Prostate gland (tissue), 2 donors: ENCODE data around the gene EPB41L2. TPM values are rescaled to one million over a fixed set of nuclear protein-coding genes. Genes with fewer than 3 reads are reported as not detected.

Experiments used
- DNase-seq: peaks from one replicate; pipeline ENCODE4 v3.0.0-alpha.2; 2019; ENCODE audit warnings: low spot score
- H3K27ac ChIP-seq, 2 donors: fragments of 200-600 bp; sonication (generic); 2 replicates each; pipeline ENCODE4 v1.5.1; 2017 to 2019
- H3K27me3 ChIP-seq: fragments of 200-600 bp; sonication (generic); replicated peaks from 2 replicates; pipeline ENCODE4 v1.5.1; 2019; ENCODE audit not compliant: insufficient read depth
- H3K36me3 ChIP-seq, 2 donors: fragments of 200-600 bp; sonication (generic); 1 replicate in 1 of 2; 2 replicates in 1 of 2; pipeline versions ENCODE4 v1.5.1 to v1.8.1; 2017 to 2019
- H3K4me1 ChIP-seq: fragments of 200-600 bp; sonication (generic); replicated peaks from 2 replicates; pipeline ENCODE4 v1.5.1; 2019
- H3K4me3 ChIP-seq, 2 donors: fragments of 200-600 bp; sonication (generic); 2 replicates each; pipeline ENCODE4 v1.5.1; 2017 to 2019
- H3K9me3 ChIP-seq: fragments of 200-600 bp; sonication (generic); 2 replicates; pipeline ENCODE4 v1.5.1; 2017
- CTCF ChIP-seq, 4 experiments: fragments of 200-600 bp in 2 of 4; fragments of 450-650 bp in 2 of 4; sonication (generic) in 2 of 4; IDR thresholded peaks; 1 replicate in 3 of 4; 2 replicates in 1 of 4; pipeline ENCODE4 v1.5.1; 2016 to 2019; ENCODE audit warnings: antibody characterized with exemption in 4 of 4, mild to moderate bottlenecking in 2 of 4, moderate library complexity in 2 of 4
- POLR2A ChIP-seq: fragments of 450-650 bp; IDR thresholded peaks from one replicate; pipeline ENCODE4 v1.6.1; 2016; ENCODE audit warnings: antibody characterized with exemption, mild to moderate bottlenecking
- POLR2AphosphoS5 ChIP-seq: sonication (generic); formaldehyde crosslinking; IDR thresholded peaks from one replicate; pipeline ENCODE4 v1.6.1; 2017; ENCODE audit warnings: antibody characterized with exemption
- WGBS: methylation state at CpG from one replicate; pipeline ENCODE4 v1.1.5; 2018; 5-methylcytosine and 5-hydroxymethylcytosine counted together
- intact Hi-C: fragments of 100-400 bp; cut with DNase I; formaldehyde crosslinking; loops from one replicate; pipeline ENCODE4 v1.14.2; 2022
- total RNA-seq, 2 donors: library from RNA; depleted of rRNA; stranded (reverse); fragments of >200 nt; gene quantifications; one replicate each; pipeline ENCODE4 v1.1.0, GENCODE V29; 2016

Gene EPB41L2
- total RNA-seq, 2 donors from 2014 or later, result 11.9 to 105 TPM

- no peak for DNase-seq
- intact Hi-C loops, result no loop called here
- Histone ChIP-seq H3K27me3 (no peaks in the 10 kb centered on the region), H3K4me3 (no peak overlapping the region), H3K27ac (no peak overlapping the region), H3K4me1 (no peaks in the 10 kb centered on the region), H3K36me3 (no peaks in the 10 kb centered on the region), H3K9me3 (no peaks in the 10 kb centered on the region)
- TF ChIP-seq CTCF (IDR thresholded peaks at IDR 0.05) (no peak), POLR2A (no peak), POLR2AphosphoS5 (no peak)
- 80% methylated on average over 2 of the region's 2 CpGs for WGBS
Measured at GRCh38 chr6:131045139-131045538, 17.9 kb downstream of the EPB41L2 start.

- WGBS, result 77% methylated on average over 4 of the region's 4 CpGs
- H3K27ac ChIP-seq, result no peak overlapping the region
- H3K9me3 ChIP-seq, result no peaks in the 10 kb centered on the region
- no peaks in the 10 kb centered on the region for H3K4me1 ChIP-seq
- no peaks in the 10 kb centered on the region for H3K27me3 ChIP-seq
- H3K36me3 ChIP-seq, result no peaks in the 10 kb centered on the region
- no peak for DNase-seq
- TF ChIP-seq CTCF (IDR thresholded peaks at IDR 0.05) (no peak), POLR2AphosphoS5 (no peak), POLR2A (no peak)
- H3K4me3 ChIP-seq, result no peak overlapping the region
- intact Hi-C loops, result no loop called here
Measured at GRCh38 chr6:131043902-131044447, 19.1 kb downstream of the EPB41L2 start.

GRCh38 chr6:131042664-131043063 lies 20.4 kb downstream of the EPB41L2 start:
- TF ChIP-seq CTCF (IDR thresholded peaks at IDR 0.05) (no peak), POLR2A (no peak), POLR2AphosphoS5 (no peak)
- 71% methylated on average over 2 of the region's 2 CpGs for WGBS
- Histone ChIP-seq H3K36me3 (no peaks in the 10 kb centered on the region), H3K27ac (no peak overlapping the region), H3K4me1 (no peaks in the 10 kb centered on the region), H3K9me3 (no peaks in the 10 kb centered on the region), H3K27me3 (no peaks in the 10 kb centered on the region), H3K4me3 (no peak overlapping the region)
- DNase-seq, result no peak
- intact Hi-C loops, result no loop called here

- no peaks in the 10 kb centered on the region for H3K4me1 ChIP-seq
- no peaks in the 10 kb centered on the region for H3K9me3 ChIP-seq
- TF ChIP-seq POLR2AphosphoS5, result no peak
- no peak for TF ChIP-seq POLR2A
- no peak for TF ChIP-seq CTCF (IDR thresholded peaks at IDR 0.05)
- 93% methylated on average over 2 of the region's 2 CpGs for WGBS
- no peak for DNase-seq
- H3K36me3 ChIP-seq, result no peaks in the 10 kb centered on the region
- no peak overlapping the region for H3K27ac ChIP-seq
- H3K4me3 ChIP-seq, result no peak overlapping the region
- intact Hi-C loops, result no loop called here
- no peaks in the 10 kb centered on the region for H3K27me3 ChIP-seq
Measured at GRCh38 chr6:131041814-131042213, 21.2 kb downstream of the EPB41L2 start.

- Histone ChIP-seq H3K36me3 (no peaks in the 10 kb centered on the region), H3K4me3 (no peak overlapping the region), H3K4me1 (no peaks in the 10 kb centered on the region), H3K27ac (no peak overlapping the region), H3K9me3 (no peaks in the 10 kb centered on the region), H3K27me3 (no peaks in the 10 kb centered on the region)
- no peak for TF ChIP-seq POLR2AphosphoS5
- TF ChIP-seq CTCF (IDR thresholded peaks at IDR 0.05), result no peak
- no peak for TF ChIP-seq POLR2A
- intact Hi-C loops, result no loop called here
- DNase-seq, result no peak
- 54% methylated on average over 4 of the region's 4 CpGs for WGBS
Measured at GRCh38 chr6:131040866-131041265, 22.2 kb downstream of the EPB41L2 start.
